ENCODE measurements around the gene HOMER3. TPM values are rescaled to one million over a fixed set of nuclear protein-coding genes. Genes with fewer than 3 reads are reported as not detected.

Gene HOMER3
- total and polyA plus RNA-seq, 11 donors = 13.6 to 36.8 (median 20.8) TPM

DNA sequence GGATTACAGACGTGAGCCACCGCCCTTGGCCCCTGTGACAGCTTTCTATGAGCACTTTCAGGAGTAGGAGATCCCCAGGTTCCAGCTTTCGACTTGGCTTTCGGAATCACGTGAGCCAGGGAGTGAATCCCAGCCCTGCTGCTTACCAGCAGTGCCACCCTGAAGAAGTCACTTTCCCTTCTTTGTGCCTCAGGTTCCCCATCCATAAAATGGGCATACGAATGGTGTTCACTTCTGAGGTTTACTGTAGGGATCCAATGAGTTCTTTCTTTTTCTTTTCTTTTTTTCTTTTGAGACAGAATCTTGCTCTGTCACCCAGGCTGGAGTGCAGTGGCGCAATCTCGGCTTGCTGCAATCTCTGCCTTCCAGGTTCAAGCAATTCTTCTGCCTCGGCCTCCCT lies 4.3 kb upstream of the HOMER3 start:
- Histone ChIP-seq H3K36me3 (no peaks in the 10 kb centered on the region), H3K27ac (no peak overlapping the region), H3K4me3 (no peak overlapping the region), H3K27me3 (no peaks in the 10 kb centered on the region), H3K9me3 (no peaks in the 10 kb centered on the region), H3K4me1 (peaks cover 0 to 13% (median 0%) of the 10 kb centered on the region in 12 donors)
- TF ChIP-seq, protein P1, sequence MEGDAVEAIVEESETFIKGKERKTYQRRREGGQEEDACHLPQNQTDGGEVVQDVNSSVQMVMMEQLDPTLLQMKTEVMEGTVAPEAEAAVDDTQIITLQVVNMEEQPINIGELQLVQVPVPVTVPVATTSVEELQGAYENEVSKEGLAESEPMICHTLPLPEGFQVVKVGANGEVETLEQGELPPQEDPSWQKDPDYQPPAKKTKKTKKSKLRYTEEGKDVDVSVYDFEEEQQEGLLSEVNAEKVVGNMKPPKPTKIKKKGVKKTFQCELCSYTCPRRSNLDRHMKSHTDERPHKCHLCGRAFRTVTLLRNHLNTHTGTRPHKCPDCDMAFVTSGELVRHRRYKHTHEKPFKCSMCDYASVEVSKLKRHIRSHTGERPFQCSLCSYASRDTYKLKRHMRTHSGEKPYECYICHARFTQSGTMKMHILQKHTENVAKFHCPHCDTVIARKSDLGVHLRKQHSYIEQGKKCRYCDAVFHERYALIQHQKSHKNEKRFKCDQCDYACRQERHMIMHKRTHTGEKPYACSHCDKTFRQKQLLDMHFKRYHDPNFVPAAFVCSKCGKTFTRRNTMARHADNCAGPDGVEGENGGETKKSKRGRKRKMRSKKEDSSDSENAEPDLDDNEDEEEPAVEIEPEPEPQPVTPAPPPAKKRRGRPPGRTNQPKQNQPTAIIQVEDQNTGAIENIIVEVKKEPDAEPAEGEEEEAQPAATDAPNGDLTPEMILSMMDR (IDR thresholded peaks at IDR 0.05) = no peak
- TF ChIP-seq POLR2A (IDR thresholded peaks at IDR 0.05) = no peak
- intact Hi-C loops (cut with DNase I) = no loop called here
- WGBS, 4 donors = 86 to 92% (median 89%) methylated on average over 9 of the region's 9 CpGs
- ATAC-seq = no peak
- DNase-seq = no peak

DNA sequence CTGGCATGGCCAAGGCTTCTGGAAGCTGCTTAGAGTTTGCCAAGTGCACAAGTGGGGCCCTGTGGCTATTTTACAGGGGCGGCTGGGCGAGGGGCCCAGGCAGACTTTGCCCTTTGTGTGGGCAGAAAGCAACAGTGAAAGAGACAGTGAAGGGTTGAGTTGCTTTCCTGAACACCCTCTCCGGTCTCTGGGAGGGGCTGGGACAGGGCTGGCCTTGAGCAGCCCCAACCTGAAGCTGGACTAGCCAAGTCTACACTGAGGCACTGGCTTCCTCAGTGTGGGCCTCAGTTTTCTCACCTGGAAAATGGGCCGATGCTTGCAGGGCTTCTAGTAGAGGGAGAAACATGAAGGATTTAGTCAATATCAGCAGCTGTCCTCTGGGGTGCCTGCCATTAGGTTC lies 2.4 kb upstream of the HOMER3 start:
- Histone ChIP-seq H3K36me3 (peaks cover 0 to 6% (median 0%) of the 10 kb centered on the region in 9 donors), H3K4me3 (no peak overlapping the region), H3K9me3 (no peaks in the 10 kb centered on the region), H3K27me3 (no peaks in the 10 kb centered on the region), H3K27ac (no peak overlapping the region), H3K4me1 (peaks cover 0 to 23% (median 7%) of the 10 kb centered on the region in 12 donors)
- DNase-seq (no peak), ATAC-seq (no peak)
- intact Hi-C loops (cut with DNase I) = loop anchor here in 2 of 10 donors (5.0 kb wide), 1 partner anchor 44 kb away; no protein-coding TSS in a partner anchor
- TF ChIP-seq, protein P1 (IDR thresholded peaks at IDR 0.05) = no peak
- TF ChIP-seq POLR2A (IDR thresholded peaks at IDR 0.05) = no peak
- WGBS, 4 donors = 77 to 89% (median 87%) methylated on average over 4 of the region's 4 CpGs

DNA sequence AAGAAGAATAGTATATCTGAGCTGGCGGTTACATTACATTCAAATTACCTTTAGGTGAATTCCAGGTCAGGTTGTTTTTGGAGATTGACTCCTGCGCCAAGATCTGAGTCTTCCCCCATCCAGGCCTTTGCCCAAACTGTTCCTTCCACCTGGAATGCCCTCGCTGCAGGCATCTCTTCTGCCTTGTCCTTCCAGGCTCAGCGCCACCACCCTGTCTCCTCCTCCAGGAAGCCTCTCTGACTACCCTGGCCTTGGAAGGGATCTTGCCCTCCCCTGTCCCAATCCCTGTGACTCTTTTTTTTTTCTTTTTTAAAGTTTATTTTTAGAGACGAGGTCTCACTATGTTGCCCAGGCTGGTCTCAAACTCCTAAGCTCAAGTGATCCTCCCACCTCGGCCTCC lies 1.7 kb upstream of the HOMER3 start:
- H3K36me3 ChIP-seq = peaks cover 0 to 14% (median under 1%) of the 10 kb centered on the region in 9 donors
- no peak for DNase-seq
- ATAC-seq = no peak
- no peak for TF ChIP-seq POLR2A (IDR thresholded peaks at IDR 0.05)
- TF ChIP-seq, protein P1 (IDR thresholded peaks at IDR 0.05) = no peak
- H3K27me3 ChIP-seq = no peaks in the 10 kb centered on the region
- peaks cover 0 to 23% (median 7%) of the 10 kb centered on the region in 12 donors for H3K4me1 ChIP-seq
- no peaks in the 10 kb centered on the region for H3K9me3 ChIP-seq
- H3K4me3 ChIP-seq = no peak overlapping the region
- intact Hi-C loops (cut with DNase I) = loop anchor here in 2 of 10 donors (5.0 kb wide), 1 partner anchor 45 kb away; no protein-coding TSS in a partner anchor
- H3K27ac ChIP-seq = no peak overlapping the region
- WGBS, 4 donors = 89 to 95% (median 92%) methylated on average over 6 of the region's 6 CpGs

DNA sequence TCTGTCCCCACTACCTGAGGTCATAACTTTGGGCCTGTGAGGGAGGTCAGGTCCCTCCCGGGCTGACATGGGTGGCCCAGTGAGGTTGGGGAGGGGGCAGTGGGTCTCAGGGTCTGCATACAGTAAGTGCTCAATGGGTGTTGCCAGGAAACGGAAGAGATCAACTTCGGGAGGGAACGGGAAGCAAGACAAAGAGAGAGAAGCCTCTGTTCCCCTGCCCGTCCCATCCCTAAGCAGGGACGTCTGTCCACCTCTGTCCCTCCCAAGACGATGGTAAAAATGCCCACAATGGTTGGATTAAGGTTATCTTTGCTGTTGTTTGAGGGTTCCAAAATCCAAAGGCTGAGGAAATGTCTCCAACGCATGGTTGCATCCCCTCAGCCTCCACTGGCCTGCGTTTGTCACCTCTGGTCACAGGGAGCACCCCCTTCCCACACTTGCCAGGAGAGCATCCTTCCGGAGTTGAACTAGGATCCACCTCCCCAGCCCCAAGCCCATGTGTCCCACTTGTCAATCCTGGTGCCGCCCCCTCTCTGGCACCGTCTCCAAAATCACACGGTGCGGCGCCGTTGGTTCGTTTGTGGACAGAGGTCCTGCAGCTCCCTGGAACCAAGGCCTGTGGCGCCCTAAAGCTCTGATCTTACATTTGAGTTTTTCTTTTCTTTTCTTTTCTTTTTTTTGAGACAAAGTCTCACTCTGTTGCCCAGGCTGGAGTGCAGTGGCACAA lies 774 bp upstream of the HOMER3 start:
- Histone ChIP-seq H3K27ac (peak overlapping the region in 2 of 12 donors; percentile 33 to 43), H3K9me3 (no peaks in the 10 kb centered on the region), H3K36me3 (peaks cover 0 to 17% (median 4%) of the 10 kb centered on the region in 9 donors), H3K27me3 (no peaks in the 10 kb centered on the region), H3K4me3 (peak overlapping the region in 7 of 12 donors; percentile 17 to 89 (median 29)), H3K4me1 (peaks cover 0 to 23% (median 7%) of the 10 kb centered on the region in 12 donors)
- no peak for DNase-seq
- 54 to 66% (median 62%) methylated on average over 18 of the region's 18 CpGs for WGBS, 4 donors
- intact Hi-C loops (cut with DNase I) = loop anchor here in 2 of 10 donors (2.0 to 5.0 kb wide), 2 partner anchors 23 to 46 kb away; partner anchors contain the start of genes COPE (in 1 of the 2) and DDX49 (in 1 of the 2)
- no peak for TF ChIP-seq POLR2A (IDR thresholded peaks at IDR 0.05)
- TF ChIP-seq, protein P1 (IDR thresholded peaks at IDR 0.05) = peak in 1 of 12 donors; percentile 6
- ATAC-seq = peak in 1 of 4 donors; percentile 13

Data from heart left ventricle (tissue), 16 donors.